ENCODE data around the gene USH2A. TPM values are rescaled to one million over a fixed set of nuclear protein-coding genes. Genes with fewer than 3 reads are reported as not detected.

Gene USH2A
- total and polyA plus RNA-seq, 11 donors = 0.03 to 4.7 (median 1.7) TPM

DNA sequence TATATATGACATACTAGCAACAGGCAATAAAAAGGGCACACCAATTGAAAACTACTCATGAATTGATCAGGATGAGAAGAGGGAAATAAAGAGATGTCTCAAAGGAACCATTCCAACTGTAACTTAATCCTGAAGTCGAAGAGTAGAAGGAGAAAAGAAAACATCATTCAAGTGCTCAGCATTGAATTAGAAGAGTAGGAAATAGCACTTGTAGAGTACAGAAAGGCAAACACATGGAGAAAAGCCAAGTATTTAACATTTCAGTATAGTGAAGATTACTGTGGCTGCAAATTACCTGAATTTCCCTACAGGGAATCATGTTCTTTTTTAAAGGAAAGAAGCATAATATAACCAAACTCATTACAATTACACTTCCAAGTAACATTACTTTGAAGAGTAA, 651.1 kb downstream of the USH2A start:
- no peak for DNase-seq
- intact Hi-C loops (cut with DNase I) = no loop called here
- H3K4me1 ChIP-seq = no peaks in the 10 kb centered on the region
- no peaks in the 10 kb centered on the region for H3K27me3 ChIP-seq
- no peak overlapping the region for H3K27ac ChIP-seq
- no peak overlapping the region for H3K4me3 ChIP-seq
- TF ChIP-seq, protein P1, sequence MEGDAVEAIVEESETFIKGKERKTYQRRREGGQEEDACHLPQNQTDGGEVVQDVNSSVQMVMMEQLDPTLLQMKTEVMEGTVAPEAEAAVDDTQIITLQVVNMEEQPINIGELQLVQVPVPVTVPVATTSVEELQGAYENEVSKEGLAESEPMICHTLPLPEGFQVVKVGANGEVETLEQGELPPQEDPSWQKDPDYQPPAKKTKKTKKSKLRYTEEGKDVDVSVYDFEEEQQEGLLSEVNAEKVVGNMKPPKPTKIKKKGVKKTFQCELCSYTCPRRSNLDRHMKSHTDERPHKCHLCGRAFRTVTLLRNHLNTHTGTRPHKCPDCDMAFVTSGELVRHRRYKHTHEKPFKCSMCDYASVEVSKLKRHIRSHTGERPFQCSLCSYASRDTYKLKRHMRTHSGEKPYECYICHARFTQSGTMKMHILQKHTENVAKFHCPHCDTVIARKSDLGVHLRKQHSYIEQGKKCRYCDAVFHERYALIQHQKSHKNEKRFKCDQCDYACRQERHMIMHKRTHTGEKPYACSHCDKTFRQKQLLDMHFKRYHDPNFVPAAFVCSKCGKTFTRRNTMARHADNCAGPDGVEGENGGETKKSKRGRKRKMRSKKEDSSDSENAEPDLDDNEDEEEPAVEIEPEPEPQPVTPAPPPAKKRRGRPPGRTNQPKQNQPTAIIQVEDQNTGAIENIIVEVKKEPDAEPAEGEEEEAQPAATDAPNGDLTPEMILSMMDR (IDR thresholded peaks at IDR 0.05) = no peak
- no peak for TF ChIP-seq POLR2A (IDR thresholded peaks at IDR 0.05)
- no peaks in the 10 kb centered on the region for H3K36me3 ChIP-seq
- no peak for ATAC-seq
- no peaks in the 10 kb centered on the region for H3K9me3 ChIP-seq
- 61 to 73% (median 65%) methylated on average over 1 of the region's 1 CpG for WGBS, 4 donors

DNA sequence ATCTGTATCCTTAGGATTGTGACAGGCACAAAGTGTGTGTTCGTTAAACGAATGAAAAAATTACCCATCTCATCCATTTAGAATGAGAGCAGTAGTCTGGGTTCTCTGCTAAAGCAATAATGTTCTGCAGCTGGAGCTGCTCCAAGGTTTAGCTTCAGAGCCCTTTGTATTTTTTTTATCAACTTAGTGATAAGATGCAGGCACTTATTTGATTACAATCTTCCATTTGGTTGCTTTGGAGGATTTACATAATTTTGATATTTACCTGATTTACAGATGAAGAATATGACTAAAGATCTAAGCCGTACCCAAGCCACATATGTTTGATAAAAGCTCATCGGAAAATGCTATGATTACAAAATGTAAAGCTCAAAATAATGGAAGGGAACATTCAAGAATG, 654.9 kb downstream of the USH2A start:
- H3K27me3 ChIP-seq = no peaks in the 10 kb centered on the region
- 84 to 92% (median 86%) methylated on average over 4 of the region's 4 CpGs for WGBS, 4 donors
- H3K4me1 ChIP-seq = no peaks in the 10 kb centered on the region
- no peak for TF ChIP-seq POLR2A (IDR thresholded peaks at IDR 0.05)
- TF ChIP-seq, protein P1 (IDR thresholded peaks at IDR 0.05) = no peak
- no peak for DNase-seq
- no peak overlapping the region for H3K4me3 ChIP-seq
- H3K36me3 ChIP-seq = no peaks in the 10 kb centered on the region
- H3K27ac ChIP-seq = no peak overlapping the region
- H3K9me3 ChIP-seq = no peaks in the 10 kb centered on the region
- ATAC-seq = no peak
- intact Hi-C loops (cut with DNase I) = no loop called here

DNA sequence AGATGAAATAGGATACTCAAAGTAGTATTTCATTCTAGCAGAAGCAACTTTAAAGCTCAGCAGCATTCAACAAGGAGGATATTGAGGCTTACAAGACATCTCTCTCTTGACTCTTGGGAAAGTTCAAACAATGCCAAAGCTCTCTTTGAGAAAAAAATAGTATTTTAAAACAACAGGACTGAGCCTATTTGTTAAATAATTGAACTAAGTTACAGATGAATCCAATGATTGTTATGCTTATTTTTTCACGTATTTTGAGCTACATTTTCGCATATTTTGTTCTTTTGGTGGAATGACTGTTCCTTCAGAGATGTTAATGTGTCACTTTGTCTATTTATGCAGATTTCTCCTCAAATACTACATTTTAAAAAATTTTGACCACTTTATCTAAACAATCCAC, 655.5 kb downstream of the USH2A start:
- no peak for TF ChIP-seq POLR2A (IDR thresholded peaks at IDR 0.05)
- TF ChIP-seq, protein P1 (IDR thresholded peaks at IDR 0.05) = no peak
- H3K36me3 ChIP-seq = no peaks in the 10 kb centered on the region
- intact Hi-C loops (cut with DNase I) = no loop called here

DNA sequence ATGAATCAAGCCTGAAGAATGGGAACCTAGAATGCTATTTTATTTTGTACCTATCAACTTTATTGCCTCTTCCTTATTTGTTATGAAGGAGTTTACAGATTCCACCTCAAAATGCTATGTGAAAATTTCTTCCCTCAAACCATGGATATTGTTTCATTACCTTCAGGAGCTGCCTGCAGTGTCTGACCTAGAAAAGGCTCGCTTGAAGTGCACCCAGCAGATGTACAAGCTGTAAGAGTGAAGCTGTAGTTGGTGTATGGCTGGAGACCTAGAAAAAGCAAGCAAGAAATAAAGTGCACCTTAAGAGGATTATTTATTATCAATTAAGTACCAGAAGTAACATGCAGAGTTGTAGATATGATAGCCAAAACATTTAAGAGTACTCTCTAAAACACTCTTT, 656.7 kb downstream of the USH2A start:
- Histone ChIP-seq H3K4me1 (no peaks in the 10 kb centered on the region), H3K9me3 (no peaks in the 10 kb centered on the region), H3K27me3 (no peaks in the 10 kb centered on the region), H3K4me3 (no peak overlapping the region), H3K27ac (no peak overlapping the region), H3K36me3 (no peaks in the 10 kb centered on the region)
- TF ChIP-seq, protein P1 (IDR thresholded peaks at IDR 0.05) = no peak
- TF ChIP-seq POLR2A (IDR thresholded peaks at IDR 0.05) = no peak
- DNase-seq (no peak), ATAC-seq (no peak)
- WGBS, 4 donors = 48 to 72% (median 64%) methylated on average over 1 of the region's 1 CpG
- intact Hi-C loops (cut with DNase I) = no loop called here

More for the DNA sequence above, 655.5 kb downstream of the USH2A start:
- H3K4me3 ChIP-seq = no peak overlapping the region
- DNase-seq = no peak
- H3K9me3 ChIP-seq = no peaks in the 10 kb centered on the region
- H3K27ac ChIP-seq = no peak overlapping the region
- WGBS, 4 donors = 63 to 71% (median 70%) methylated on average over 2 of the region's 2 CpGs
- ATAC-seq = no peak
- no peaks in the 10 kb centered on the region for H3K27me3 ChIP-seq
- H3K4me1 ChIP-seq = no peaks in the 10 kb centered on the region
